ENCODE data around the gene MRPL14.
A peak's percentile ranks its signal among the peaks of the same experiment; 100 is the strongest.

MRPL14 gene

DNA sequence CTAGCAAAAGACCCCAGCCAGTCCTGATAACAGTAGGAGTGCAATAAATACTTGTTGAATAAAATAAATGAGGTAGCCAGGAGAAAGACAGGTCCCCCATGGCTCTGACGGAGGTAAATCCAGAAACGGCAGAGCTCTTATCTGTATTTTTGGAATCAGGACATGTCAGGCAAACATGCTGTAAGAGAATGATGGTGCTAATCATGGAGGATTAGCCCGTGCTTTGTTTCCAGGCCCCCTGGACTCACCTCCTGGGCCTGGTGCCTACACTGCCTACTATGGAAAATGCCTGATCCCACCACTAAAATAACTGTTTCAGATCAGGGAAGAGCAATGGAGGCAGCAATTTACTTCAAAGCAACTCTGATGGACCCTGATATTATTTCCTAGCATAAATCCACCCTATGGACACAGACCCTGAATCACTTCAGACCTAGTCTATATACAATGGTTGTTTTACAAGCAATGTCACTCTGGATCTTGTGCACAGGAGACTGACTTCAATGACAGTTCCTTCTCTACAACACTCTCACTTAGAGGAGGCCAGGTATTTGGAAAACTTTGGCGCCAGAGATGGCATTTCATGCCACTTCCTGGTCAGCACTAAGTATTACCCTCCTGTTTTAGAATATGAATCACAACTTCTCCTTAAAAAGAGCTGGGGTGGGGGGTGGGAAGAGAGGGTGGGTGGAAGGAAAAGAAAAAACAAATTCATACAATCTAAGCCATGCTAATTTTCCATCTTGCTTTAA, 6.4 kb downstream of the MRPL14 start:
- DNase-seq: no peak

GRCh38 chr6:44119704-44120262, 7.5 kb downstream of the MRPL14 start:
- DNase-seq: no peak

- peak; percentile 49 for DNase-seq
Measured at GRCh38 chr6:44117397-44118128, 9.7 kb downstream of the MRPL14 start.

GRCh38 chr6:44116641-44117382, 10.4 kb downstream of the MRPL14 start:
- DNase-seq: no peak

GRCh38 chr6:44115866-44116265, 11.4 kb downstream of the MRPL14 start:
- no peak for DNase-seq

DNA sequence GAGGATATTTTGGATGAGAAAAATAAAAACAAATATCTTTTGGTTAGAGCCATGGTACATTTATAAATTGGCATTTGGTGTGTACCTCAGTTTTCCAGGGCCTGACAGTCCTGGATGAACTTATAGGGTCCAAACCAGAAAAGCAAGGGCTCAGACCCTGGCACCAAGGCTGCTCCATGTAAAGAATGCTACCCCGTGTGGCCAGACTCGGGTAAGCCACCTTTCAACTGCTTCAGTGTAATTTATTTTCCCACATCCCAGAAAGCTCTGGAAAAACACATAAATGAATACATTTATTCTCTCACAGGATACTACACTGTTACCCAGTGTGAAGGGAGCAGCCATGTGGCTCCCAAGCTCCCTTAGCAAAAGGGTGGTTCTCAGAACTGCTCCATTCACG, 13.8 kb downstream of the MRPL14 start:
- no peak for DNase-seq

DNA sequence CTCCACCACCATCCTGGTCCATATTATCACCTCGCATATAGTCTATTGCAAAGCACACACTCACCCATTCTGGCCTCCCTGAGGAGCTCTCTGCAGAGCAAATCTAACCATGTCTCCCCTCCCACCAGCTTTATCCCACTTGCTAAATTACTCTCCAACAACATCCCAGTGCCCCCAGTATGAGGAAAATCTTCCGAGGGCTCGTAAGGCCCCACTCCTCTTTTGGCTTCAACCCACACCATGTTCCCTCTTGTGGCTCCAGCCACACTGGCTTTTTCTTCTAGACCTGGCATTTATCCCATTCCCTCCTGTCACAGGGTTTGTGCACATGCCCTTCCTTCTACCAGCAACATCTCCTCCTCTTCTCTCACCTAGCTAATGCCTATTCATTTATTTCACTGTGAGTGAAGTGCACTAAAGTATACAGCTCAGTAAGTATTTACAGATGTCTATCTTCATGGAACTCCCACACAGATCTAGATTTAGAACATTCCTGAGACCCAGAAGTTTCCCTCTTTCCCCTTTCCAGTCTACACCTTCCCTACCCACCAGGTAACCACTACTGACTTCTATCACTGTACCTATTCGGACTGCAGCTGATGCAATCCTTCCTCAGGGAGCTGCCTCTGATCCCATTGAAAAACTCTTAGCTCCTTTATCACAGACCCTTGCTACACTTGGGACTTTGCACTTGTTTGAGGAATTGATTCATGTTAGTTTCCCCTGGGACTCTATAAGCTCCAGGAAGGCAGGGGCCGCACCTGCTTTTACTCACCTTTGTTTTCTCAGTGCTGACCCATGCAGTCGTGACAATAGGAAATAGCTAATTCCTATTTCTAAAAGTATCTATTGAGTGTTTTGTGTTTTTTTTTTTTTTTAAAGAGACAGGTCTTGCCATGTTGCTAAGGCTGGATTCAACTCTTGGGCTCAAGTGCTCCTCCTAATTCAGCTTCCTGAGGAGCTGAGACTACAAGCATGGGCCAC, 15.5 kb downstream of the MRPL14 start:
- no peak for DNase-seq

GRCh38 chr6:44110966-44111365, 16.3 kb downstream of the MRPL14 start:
- DNase-seq: no peak

GRCh38 chr6:44110005-44110676, 17.1 kb downstream of the MRPL14 start:
- DNase-seq: no peak

DNA sequence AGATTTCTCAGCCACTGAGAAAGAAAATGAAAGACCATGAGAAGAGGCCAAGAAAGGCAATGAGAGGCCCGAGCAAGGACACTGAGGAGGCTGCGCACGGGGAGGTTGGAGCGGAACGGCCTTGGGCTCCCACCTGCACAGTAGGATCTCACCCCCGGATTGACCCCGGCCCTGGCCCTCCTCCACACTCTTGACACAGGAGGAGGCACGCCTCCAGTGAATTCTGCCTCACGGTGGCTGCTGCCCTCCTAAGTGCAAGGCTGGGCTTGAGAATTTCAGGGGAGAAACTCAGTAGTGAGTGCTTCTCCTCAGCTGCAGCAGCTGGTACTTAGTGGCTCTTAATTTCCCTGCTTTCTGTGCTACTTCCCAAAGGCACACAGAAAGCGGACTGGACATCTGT, 18.0 kb downstream of the MRPL14 start:
- DNase-seq: no peak

DNA sequence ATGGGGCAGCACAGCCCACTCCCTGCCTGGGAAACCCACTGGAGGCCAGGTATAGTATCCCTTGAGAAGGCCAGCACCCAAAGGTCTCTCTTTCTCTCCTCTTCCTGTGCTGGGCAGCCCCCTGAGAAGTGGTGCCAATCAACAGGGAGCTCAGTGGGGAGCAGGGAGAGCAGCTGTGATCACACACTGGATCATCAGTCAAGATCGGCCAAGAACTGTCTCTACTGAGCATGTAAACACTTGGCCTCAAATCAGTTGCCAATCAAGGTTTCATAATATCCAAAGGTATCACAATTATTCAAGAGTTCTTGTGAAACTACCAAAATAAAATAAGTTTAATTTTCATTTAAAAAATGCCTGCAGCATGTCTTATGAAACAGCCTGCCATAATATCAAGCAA, 18.8 kb downstream of the MRPL14 start:
- DNase-seq: no peak

GRCh38 chr6:44107017-44107416, 20.2 kb downstream of the MRPL14 start:
- no peak for DNase-seq

DNA sequence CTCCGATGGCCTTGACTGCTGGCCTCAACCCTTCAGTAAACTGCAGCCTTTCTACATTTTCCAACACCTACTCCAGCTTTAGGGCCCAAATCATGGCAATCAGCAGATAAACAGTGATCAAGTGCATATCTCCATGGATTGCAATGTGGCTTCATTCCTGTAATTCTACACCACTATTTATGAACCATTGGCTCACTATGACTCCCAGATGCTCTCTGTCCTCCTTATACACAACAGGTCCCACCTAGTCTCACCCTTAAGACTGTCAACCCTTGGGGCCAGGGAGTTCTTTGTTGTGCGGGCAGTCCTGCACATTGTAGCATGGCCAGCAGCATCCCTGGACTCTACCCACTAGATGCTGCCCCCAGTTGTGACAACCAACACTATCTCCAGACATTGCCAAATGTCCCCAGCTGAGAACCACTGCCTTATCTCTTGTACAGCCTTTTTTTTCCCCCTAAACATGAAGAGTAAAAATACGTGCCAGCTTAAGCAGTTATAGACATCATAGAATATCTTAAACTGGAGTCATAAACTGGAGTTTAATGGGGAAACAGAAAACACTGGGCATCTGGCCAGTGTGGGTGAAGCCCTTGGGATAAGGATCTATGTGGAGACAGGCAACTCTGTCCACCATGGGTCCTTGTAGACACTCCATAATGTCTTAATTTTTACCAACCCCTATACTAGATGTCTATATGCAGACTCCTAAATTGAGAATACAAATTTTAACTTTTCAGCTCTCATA, 21.1 kb downstream of the MRPL14 start:
- no peak for DNase-seq

DNA sequence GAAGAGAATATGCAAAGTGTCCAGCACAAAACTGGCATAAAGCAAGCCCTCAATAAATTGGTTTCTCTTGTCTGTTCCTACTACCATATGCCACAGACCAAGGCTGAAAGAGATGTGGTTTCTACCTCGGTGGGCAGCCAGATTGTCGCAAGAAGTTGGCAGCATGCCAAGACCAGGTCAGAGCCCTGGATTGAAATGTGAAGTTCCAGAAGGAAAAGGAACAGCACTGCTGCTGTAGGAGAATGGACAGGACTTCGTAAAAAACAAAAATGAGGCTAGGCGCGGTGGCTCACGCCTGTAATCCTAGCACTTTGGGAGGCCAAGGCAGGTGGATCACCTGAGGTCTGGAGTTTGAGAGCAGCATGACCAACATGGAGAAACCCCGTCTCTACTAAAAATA, 22.1 kb downstream of the MRPL14 start:
- DNase-seq: no peak

DNA sequence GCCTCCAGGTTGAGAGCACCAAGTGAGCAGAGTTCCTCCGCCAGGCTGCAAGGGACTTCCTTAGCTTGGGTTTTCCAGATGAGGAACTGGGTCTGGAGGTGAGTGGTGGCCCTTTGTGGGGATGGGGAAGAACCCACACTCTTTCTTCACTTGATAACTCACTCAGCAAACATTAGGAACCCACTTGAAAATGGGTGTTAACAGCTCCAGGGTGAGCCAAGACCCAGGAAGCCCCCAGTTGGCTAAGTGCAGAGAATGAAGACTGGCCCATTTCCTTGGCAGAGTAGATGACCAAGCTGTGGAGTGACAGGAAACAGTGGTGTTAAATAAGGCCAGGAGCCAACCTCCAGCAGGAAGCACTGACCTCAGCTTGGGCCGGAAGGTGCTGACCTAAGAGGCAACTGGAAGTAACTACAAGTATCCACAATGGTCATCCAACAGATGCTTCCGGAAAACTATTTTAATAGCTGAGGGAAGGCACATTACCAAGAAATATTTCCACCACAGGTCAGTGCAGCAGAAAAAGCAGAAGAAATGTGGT, 22.7 kb downstream of the MRPL14 start:
- no peak for DNase-seq

- no peak for DNase-seq
Measured at GRCh38 chr6:44102527-44102926, 24.7 kb downstream of the MRPL14 start.

DNA sequence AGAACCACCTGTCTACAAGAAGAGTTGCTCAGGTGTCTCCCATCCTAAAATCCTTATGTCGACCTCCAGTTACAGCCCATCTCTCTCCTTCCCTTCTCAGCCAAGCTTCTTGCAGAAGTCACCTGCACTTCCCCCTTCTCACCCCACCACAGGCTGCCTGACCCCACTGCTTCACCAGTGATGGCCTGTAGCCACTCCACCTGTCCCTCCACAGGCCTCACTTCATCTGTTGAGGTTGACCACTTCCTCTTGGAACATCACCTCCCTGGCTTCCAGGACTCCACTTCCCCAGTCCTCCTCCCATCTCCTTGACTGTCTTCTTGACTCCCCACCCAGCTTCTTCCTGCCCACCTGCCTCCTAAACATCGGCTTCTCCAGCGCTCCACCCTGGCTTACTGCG, 25.4 kb downstream of the MRPL14 start:
- no peak for DNase-seq

DNA sequence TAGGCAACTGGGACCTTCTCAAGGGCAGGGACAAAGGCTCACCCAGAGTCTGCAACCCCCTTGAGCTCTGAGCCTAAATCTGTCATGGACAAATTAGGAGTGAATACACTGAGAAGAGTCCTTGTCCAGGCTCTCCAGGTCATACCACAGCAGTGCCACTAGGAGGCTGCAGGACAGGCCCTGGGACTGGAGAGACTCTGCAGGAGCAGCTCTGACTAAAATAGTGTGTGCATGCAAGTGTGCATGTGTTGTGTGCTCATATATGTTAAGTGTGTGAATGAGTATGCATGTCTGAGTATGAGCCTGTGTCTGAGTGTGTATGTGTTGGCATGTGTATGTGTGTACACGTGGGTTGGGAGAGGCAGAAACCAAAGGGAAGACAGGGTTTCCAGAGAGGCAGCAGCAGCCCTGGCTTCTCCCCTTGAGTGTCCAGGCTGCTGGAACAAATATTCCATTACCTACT, 27.1 kb downstream of the MRPL14 start:
- no peak for DNase-seq

GRCh38 chr6:44099192-44099591, 28.1 kb downstream of the MRPL14 start:
- no peak for DNase-seq

- no peak for DNase-seq
Measured at GRCh38 chr6:44097782-44098317, 29.4 kb downstream of the MRPL14 start.
